Posterior cingulate gyrus (tissue), 11 donors: ENCODE results near the gene MRTFA.

Experiments
- DNase-seq, 10 donors: peaks; one replicate each; pipeline versions ENCODE4 v3.0.0 to v3.0.0-alpha.2; 2020 to 2021; ENCODE audit warnings: mixed read lengths in 3 of 10
- intact Hi-C: fragments of 100-400 bp; cut with DNase I; formaldehyde crosslinking; loops from one replicate; pipeline ENCODE4 v1.15.1; 2023

The MRTFA gene

GRCh38 chr22:40421082-40421350, 215.5 kb downstream of the MRTFA start:
- DNase-seq, result no peak
- intact Hi-C loops, result no loop called here

DNA sequence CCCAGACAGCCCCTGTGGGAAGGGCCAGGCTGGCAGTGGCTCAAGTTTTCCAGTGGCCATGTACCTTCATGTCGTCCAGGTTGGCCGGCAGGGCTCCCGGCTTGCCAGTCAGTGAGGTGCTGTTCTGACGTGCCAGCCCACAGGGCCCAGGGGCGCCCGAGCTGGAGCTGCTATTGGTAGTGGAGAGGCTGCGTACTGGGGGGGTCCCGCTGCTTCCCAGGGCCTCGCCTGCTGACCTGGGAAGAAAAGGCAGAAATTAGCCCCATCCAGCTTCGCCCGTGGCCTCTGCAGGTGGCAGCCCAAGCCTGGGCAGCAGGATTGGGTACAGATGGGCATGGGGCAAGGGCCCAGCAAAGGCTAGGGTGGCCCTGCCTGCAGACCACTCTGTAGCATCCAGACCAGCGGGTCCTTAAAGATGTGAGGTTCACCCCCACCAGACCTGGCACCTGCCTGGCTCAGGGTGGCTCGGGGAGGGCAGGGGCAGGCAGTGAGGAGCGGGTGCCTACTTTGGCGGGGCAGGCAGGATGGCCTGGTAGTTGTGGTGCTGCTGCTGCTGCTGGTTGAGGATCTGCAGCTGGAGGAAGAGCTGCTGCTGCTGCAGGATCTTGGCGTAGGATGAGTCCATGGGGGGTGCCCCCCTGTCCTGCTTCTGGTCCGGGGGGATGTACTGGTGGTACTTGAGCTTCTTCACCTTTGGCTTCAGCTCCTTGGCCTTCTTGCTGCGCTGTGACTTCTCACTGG, 216.0 kb downstream of the MRTFA start:
- intact Hi-C loops, result no loop called here
- peak in 1 of 10 donors; percentile 69 for DNase-seq

DNA sequence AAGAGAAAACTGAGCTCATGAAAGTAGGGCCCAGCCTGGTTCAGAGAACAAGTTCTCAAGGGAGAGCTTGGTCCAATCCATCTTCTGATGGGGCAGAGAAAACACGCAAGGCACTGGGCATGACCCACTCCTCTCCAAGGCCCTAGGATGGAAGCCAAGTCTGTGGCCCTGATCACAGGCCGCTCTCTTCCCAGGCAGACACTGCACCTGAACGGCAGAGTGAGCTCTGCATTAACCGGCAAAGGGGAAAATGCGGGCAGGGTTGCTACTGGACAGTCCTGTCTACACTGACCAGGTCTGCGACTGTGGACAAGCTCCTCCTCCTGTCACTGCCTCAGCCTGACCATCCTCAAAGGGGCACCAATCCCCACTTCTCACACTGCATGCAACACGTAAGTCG, 216.8 kb downstream of the MRTFA start:
- intact Hi-C loops, result no loop called here
- DNase-seq, result peak in 1 of 10 donors; percentile 78

GRCh38 chr22:40418366-40419201, 217.9 kb downstream of the MRTFA start:
- peak in 9 of 10 donors; percentile 47 to 95 (median 60) for DNase-seq
- intact Hi-C loops, result no loop called here

- peak in 1 of 10 donors; percentile 66 for DNase-seq
Observed at GRCh38 chr22:40417881-40418280, 218.6 kb downstream of the MRTFA start.

DNA sequence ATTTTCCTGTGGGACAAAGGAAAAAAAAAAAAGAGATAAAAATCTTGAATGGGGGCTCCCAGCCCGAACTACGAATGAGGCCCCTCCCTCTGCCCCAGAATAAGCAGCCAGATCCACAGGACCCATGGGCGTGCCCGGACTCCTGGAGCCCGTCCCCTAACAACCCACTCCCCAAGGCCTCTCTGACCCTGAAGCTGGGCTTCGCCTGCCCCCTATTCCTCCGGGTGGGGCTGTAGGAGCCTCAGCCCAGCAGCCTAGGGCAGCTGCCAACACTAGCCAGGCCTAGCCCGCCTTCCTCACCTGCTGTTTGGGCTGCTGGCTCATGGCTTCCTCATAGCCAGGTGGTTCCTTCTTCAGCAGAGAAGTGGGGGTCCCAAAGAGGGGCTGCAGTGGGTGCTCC, 219.5 kb downstream of the MRTFA start:
- DNase-seq, result peak in 1 of 10 donors; percentile 64
- intact Hi-C loops, result no loop called here

More at GRCh38 chr22:40417881-40418280, 218.6 kb downstream of the MRTFA start:
- intact Hi-C loops, result no loop called here

GRCh38 chr22:40416636-40417035, 219.9 kb downstream of the MRTFA start:
- intact Hi-C loops, result no loop called here
- peak in 1 of 10 donors; percentile 48 for DNase-seq

- intact Hi-C loops, result no loop called here
- peak in 1 of 10 donors; percentile 81 for DNase-seq
Observed at GRCh38 chr22:40416267-40416570, 220.3 kb downstream of the MRTFA start.

GRCh38 chr22:40415531-40416266, 220.8 kb downstream of the MRTFA start:
- intact Hi-C loops, result no loop called here
- peak in 2 of 10 donors; percentile 50 to 82 for DNase-seq

GRCh38 chr22:40414838-40415505, 221.5 kb downstream of the MRTFA start:
- DNase-seq, result peak in 1 of 10 donors; percentile 57
- intact Hi-C loops, result no loop called here

DNA sequence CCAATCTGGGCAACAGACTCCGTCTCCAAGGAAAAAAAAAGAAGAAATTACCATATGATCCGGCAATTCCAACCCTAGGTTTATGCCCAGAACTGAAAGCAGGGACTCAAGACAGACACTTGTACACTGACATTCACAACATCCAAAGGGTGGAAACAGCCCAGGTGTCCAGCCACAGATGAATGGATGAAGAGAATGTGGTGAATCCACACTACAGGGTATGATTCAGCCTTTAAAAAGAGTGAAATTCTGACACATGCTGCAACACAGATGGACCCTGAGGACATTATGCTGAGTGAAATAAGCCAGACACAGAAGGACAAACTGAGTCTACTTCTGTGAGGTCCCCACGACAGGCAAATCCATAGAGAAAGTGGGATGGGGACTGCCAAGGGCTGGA, 222.2 kb downstream of the MRTFA start:
- intact Hi-C loops, result no loop called here
- DNase-seq, result no peak

- intact Hi-C loops, result no loop called here
- DNase-seq, result peak in 2 of 10 donors; percentile 62 to 70
Observed at GRCh38 chr22:40413873-40414272, 222.6 kb downstream of the MRTFA start.

GRCh38 chr22:40412441-40412840, 224.1 kb downstream of the MRTFA start:
- peak in 1 of 10 donors; percentile 16 for DNase-seq
- intact Hi-C loops, result no loop called here

DNA sequence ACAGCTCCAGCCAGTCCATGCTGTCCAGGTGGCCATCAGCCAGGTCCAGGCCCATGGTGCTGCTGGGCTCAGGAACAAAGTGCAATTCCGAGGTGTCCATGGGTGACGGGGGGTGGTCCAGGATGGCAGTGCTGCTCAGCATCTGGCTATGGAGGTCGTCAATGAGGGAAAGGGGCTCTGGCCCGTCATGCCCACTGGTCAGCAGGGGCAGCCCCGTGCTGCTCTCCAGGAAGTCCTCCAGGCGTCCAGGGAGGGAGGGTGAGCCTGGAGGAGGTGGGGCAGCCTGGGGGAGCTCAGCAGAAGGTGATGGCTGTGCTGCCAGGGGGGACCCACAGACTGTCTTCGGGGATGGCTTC, 225.0 kb downstream of the MRTFA start:
- peak in 2 of 10 donors; percentile 45 to 78 for DNase-seq
- intact Hi-C loops, result no loop called here

- DNase-seq, result peak in 2 of 10 donors; percentile 60 to 73
Observed at GRCh38 chr22:40410731-40411505, 225.6 kb downstream of the MRTFA start.

GRCh38 chr22:40410272-40410671, 226.2 kb downstream of the MRTFA start:
- intact Hi-C loops, result no loop called here
- DNase-seq, result peak in 2 of 10 donors; percentile 48 to 79

More at GRCh38 chr22:40410731-40411505, 225.6 kb downstream of the MRTFA start:
- intact Hi-C loops, result no loop called here

- peak in 2 of 10 donors; percentile 55 to 82 for DNase-seq
- intact Hi-C loops, result no loop called here
Observed at GRCh38 chr22:40409613-40410113, 226.9 kb downstream of the MRTFA start.

GRCh38 chr22:40408718-40409612, 227.6 kb downstream of the MRTFA start:
- intact Hi-C loops, result no loop called here
- DNase-seq, result peak in 2 of 10 donors; percentile 26 to 76
